Left colon (tissue), 2 donors: ENCODE results near the gene ZNF862. TPM values are rescaled to one million over a fixed set of nuclear protein-coding genes. Genes with fewer than 3 reads are reported as not detected.
A peak's percentile ranks its signal among the peaks of the same experiment; 100 is the strongest.

Source experiments
- ATAC-seq: fragments of 200-7000 bp; cut with Tn5 transposase; one replicate; pipeline ENCODE4 v1.9.1; 2020; ENCODE audit warnings: mild to moderate bottlenecking, moderate library complexity
- DNase-seq, 2 donors: peaks; one replicate each; pipeline ENCODE4 v3.0.0-alpha.2; 2020
- intact Hi-C, 2 donors: fragments of 100-400 bp; cut with DNase I in 1 of 2; cut with micrococcal nuclease in 1 of 2; formaldehyde crosslinking; loops; one replicate each; pipeline versions ENCODE4 v1.11.2 to v1.14.0; 2022; cut with DNase I, micrococcal nuclease
- total RNA-seq, 2 donors: library from RNA; stranded (reverse); fragmentation: NEBNext Ultra II Directional; extraction: Animal tissue kit (Norgen Biotek cat#: 25700); gene quantifications; one replicate each; pipeline ENCODE4 v1.2.1, GENCODE V29; 2021
- donor health status: DM: no; HTN: no; CAD: no.
- donor health status: DM: yes; HTN: yes; CAD: no.

The ZNF862 gene
- total RNA-seq, 2 donors from 2014 or later, result 12.9 to 17.4 TPM

DNA sequence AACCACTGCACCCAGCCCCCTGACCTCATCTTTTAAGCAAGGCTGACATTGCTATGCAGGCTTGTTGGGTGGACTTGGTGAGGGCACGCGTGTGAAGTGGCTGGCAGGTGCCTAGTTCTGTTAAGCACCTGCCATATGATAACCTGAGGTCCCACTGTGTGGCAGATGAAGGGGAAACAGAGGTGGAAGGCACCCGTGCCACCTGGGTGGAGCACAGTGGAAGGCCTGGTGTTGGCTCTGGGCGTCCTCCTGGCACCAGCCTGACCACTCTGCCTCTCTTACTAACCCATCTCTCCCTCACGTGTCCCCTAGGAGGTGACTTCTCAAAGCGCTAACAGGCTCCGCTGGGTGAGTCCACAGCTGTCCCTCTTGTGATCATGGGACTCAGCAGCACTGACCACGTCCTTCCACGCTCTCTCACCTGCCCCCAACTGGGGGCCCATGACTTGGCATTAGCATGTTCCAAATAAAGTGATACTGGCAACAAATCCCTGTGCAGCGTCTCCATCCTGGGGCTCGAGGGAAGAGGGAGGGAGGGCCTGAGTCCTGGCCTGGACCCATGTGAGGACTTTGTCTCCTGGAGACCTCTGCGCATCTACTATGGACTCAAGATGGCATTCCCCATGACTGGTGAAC lies 4.6 kb upstream of the ZNF862 start:
- intact Hi-C loops, result no loop called here
- DNase-seq (no peak), ATAC-seq (no peak)

DNA sequence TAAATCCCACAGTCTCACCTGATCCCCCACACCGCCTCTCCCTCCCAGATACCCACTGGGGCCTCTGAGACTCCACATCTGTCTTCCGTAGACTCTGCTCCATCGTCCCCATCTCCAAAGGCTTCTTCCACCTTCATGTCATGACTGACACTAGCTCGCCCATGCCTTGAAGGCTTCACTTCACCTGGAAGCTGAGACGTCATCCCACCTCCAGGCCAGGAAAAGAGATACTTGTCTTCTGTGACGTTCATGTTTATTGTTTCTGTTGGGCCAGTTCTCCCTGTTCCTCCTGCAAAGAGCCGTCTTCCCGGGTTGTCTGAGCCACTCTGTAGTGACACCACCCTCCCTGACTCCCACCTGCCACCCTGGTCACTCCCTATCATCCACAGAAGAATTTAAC lies 3.6 kb upstream of the ZNF862 start:
- ATAC-seq (no peak), DNase-seq (no peak)
- intact Hi-C loops, result no loop called here

DNA sequence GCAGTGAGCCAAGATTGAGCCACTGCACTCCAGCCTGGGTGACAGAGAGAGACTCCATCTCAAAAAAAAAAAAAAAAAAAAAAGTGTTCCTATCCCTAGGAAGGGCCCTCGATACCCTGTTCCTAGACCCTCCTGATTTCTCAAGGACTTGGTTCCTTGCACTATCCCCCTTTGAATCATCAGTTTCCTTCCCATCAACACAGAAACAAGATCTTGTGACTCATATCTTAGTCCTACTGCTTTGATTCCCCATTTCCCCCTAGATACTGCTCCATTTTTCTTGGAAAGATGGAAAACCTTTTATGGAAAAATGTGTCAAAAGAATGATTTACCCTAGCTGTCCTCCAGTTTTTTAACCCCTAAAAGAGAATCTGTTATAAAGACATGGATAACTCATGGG lies 1.7 kb upstream of the ZNF862 start:
- intact Hi-C loops, result no loop called here
- ATAC-seq (no peak), DNase-seq (no peak)

DNA sequence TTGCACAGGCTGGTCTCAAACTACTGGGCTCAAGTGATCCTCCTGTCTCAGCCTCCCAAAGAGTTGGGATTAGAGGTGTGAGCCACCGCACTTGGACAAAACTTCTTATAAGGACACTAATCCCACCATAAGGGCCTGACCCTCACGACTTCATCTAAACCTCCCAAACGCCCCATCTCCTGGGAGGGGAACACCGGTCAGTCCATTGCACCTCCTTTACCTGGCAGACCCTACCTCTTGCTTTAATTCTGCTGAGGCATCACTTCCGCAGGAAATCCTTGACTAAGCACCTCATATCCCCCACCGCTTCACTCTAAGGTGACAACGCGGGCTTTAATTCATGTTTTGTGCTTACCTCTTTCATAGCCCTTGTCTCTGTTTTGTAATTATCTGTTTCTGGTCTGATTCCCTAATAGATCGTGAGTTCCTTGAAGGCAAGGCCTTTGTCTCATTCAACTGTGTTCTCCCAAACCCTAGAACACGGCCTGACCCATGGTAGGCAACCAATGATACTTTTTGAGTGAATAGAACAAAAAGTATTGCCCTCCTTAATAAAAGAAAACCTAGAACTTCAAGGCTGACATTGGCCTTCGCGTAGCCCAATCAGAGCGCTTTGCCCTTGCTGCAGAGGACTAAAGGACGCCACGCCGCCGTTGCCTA lies 481 bp upstream of the ZNF862 start:
- DNase-seq (no peak), ATAC-seq (no peak)
- intact Hi-C loops, result no loop called here

DNA sequence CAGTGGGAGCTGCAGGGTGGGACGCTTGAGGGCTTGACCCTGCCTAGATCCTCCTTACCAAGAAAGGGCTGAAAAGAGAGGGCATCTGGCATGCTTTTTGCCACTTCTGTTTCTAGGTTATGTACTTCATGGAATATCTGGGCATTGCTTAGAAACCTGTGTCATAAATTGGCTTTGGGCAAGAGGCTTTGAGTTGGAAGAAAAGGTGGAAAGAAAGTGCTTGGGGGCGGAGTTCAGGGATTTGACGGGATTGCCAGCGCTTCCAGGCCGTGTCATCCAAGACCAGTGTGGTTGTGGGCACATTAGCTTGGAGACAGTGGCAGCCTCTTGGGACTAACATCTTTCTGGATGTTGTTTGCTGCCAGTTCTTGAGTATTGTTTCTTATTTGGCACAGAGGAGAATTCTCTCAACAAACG lies 825 bp downstream of the ZNF862 start:
- intact Hi-C loops, result no loop called here

DNA sequence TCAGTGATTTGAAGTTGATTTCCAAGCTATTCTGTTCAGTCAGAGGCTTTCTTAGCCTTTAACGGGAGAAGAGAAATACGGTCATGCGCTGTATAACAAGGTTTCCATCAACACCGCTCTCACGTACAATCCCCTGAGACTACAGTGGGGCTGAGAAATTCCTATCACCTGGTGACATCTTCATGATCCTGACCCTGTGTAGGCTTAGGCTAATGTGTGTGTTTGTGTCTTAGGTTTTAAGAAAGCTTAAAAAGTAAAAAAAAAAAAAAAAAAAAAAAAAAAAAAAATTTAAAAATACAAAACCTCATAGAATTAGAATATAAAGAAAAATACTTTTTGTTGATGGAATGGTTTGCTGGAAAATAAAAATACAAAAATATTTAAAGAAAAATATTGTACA lies 1.8 kb downstream of the ZNF862 start:
- no peak for ATAC-seq
- intact Hi-C loops, result no loop called here
- DNase-seq, result no peak

More for the DNA sequence above, 825 bp downstream of the ZNF862 start:
- no peak for ATAC-seq
- peak in 1 of 2 donors; percentile 26 for DNase-seq

DNA sequence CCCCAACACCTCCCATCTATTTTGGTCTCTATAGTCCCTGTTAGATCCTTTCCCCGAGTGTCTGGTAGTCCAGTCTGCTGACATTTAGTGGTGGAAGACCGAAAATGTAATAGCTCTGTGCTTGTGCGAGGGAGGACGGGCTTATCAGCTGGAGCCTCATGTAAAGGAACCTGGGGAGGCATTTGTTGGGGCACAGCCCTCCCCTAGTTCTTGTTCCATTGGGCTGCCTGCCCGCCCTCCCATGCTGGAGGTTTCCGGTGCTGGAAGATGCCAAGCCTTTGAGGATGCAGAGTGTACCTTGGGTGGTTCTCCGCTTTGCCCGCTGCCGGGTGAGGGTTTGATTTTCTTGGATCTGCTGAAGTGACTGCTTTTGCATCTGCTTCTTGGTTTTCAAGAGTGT lies 5.4 kb downstream of the ZNF862 start:
- intact Hi-C loops, result no loop called here
- no peak for ATAC-seq
- DNase-seq, result no peak

DNA sequence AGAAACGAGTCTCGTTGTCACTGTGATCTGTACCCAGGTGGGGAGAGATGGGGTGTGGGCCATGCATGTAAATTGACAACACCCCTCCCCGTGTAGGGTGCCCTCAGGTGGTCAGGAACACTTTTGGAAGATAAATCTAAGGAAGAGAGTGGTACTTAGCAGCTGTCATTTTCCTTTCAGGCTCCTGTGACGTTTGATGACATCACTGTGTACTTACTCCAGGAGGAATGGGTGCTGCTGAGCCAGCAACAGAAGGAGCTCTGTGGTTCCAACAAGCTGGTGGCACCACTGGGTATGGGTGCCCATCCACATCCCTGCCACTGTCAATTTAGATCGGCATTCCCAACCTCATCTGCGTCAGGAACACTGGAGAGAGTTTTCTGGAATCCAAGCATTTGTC lies 6.3 kb downstream of the ZNF862 start:
- no peak for ATAC-seq
- DNase-seq, result no peak
- intact Hi-C loops, result no loop called here

DNA sequence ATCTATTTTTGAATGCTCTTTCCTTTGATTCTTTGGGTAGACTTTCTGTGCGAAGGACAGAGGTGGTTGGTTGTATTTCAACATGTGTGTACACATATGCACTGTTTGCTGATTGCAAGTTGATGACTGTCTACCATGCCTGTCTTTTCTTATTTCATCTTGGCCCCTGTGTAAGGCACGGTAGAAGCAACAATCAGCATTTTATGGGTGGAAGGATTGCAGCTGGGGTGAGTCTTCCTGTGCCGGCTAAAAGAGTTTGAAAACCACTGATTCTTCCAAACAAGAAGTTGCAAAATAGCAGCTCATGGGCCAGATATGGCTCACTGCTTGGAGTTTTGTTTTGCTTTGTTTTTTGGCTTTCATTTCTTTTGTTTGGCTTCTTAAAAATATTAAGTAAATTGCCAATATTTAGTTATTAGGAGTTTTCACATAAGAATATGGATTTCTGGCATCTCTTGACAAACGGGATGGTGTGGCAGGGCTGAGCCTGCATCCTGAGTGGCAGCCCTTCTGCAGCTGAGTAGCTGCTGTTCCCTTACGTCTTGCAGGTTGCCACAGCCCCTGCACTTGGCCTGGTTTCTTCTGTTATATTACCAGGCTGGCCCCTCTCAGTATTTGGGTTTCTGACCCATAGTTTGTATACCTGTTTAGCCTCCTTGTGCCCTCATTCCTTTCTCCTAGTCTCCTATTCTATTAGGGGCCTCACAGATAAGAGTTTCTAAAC lies 7.2 kb downstream of the ZNF862 start:
- no peak for ATAC-seq
- no peak for DNase-seq
- intact Hi-C loops, result no loop called here

- ATAC-seq (no peak), DNase-seq (no peak)
- intact Hi-C loops, result no loop called here
Observed at GRCh38 chr7:149846021-149846420, 7.8 kb downstream of the ZNF862 start.

GRCh38 chr7:149846436-149847046 lies 8.4 kb downstream of the ZNF862 start:
- ATAC-seq (no peak), DNase-seq (no peak)
- intact Hi-C loops, result no loop called here

DNA sequence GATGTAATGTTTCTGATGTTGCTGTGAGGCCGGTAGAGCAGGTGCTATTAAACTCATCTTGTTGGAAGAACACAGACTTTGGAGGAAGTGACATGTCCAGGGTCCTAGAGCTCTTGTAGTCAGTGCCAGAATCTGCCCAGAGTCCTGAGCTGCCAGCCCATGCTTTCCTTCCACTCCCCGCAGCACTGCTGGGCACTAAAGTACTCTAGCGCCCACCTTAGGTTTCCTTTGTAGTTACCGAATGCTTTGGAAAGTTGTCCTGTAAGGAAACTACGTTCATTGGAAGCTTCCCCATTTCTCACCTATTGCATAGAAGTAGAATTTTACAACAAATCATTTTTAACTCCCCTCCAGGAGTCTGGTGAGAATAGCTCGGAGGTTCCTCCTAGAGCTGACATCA lies 11.0 kb downstream of the ZNF862 start:
- intact Hi-C loops, result no loop called here
- ATAC-seq (no peak), DNase-seq (no peak)

- intact Hi-C loops, result no loop called here
- DNase-seq (no peak), ATAC-seq (no peak)
Observed at GRCh38 chr7:149850007-149850594, 11.9 kb downstream of the ZNF862 start.

DNA sequence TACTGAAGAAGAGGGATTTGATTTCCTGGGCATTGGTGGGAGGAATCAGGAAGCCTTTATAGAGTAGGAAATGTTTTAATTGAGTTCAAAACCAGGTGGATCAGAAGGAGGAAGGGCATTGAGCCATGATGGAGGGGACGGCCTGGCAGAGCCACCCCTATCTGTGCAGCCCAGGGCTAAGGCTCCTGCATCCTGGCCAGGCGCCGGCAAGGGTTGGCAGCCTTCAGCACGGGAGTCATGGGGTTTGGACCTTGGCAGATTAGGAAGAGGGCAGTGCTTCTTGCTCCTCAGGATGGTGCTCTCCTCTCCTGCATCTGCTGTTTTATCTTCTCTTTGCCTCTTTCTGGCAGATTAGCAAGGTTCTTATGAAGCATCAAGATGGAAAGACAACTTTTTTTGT lies 12.5 kb downstream of the ZNF862 start:
- ATAC-seq (no peak), DNase-seq (no peak)
- intact Hi-C loops, result no loop called here

DNA sequence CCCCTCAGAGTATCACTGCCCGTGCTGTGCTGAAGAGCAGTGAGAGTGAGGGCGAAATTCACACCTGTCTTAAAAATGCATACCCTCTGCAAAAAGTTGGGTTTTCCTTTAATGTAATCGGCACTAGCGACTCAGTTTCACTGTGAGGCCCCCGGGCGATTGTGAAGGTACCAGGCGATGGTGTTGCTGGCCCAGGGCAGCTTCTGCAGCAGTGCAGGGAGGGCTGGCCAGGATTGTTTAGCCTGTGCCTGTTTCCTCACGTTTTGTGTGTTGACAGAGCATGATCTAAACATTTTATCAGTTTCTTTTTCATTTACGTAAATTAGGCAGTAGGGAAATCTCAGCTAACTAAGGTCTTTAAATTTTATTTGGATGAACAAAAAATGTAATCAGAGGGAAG lies 13.3 kb downstream of the ZNF862 start:
- DNase-seq (no peak), ATAC-seq (no peak)
- intact Hi-C loops, result no loop called here

DNA sequence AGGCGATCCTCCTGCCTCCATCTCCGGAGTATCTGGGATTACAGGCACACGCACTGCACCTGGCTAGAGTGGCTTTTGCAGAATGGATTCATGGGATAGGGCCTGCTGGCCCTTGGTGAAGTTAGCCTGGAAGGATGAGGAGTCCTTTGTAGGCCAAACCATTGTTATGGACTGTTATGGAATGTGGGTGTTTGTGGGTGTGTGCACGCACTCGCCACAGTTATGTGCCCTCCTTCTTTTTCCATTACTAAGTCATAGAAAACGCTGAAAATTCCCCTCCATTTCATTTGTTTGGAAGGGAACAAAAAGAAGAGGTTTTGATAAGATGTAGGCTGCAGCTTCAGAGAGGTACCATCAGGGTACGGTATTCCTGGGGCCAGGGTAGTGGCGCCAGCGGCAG lies 15.0 kb downstream of the ZNF862 start:
- ATAC-seq, result no peak
- no peak for DNase-seq
- intact Hi-C loops, result no loop called here

DNA sequence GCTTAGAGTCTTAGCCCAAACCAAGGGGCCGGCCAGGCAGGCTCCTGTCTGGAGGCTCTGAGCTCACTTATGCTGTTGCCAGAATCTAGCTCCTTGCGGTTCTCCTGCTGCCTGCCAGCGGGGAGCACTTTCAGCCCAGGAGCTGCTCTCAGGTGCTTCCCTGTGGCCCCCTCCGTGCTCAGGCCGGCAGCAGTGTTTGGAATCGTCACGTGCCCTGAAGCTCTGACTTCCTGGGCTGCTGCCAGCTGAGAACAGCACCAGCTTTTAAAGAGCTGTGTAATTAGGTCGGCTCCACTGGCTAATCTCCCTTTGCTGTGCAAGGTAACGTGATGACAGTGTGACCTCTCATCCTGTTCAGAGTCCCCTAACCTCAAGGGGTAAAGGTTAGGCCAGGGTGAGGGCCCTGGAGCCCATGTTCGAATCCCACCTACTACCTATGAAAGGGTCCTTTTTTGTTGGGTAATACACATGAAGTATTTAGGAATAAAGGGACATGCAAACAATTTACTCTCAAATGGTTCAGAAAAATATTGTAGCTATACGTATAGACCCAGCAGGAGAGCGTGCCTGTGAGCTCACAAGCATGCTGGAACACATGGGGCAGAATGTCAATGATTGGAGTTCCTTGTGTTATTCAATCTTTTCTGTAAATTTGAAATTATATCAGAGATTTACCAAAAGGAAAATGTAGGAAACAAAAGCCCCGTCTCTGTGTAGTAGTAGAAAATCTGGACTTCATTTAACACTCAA lies 16.6 kb downstream of the ZNF862 start:
- intact Hi-C loops, result no loop called here
- ATAC-seq (peak; percentile 97), DNase-seq (peak; percentile 76 to 82)

GRCh38 chr7:149855361-149856305 lies 17.5 kb downstream of the ZNF862 start:
- ATAC-seq (no peak), DNase-seq (no peak)
- intact Hi-C loops, result no loop called here
